EH (cell line): ENCODE results near the gene HCAR3.
"Not testable (repeated sequence)": the region's sequence is repeated elsewhere in the genome, so short reads cannot be mapped to it uniquely, and the experiment has no call there.

Experiments used
- DNase-seq: peaks from one replicate; pipeline ENCODE4 v3.0.0-alpha.2; 2015; ENCODE audit warnings: low read depth

Gene HCAR3

GRCh38 chr12:122716658-122717057 is at the start of gene HCAR3:
Gene HCAR3 (minus strand): TSS chr12:122716811. CDS start chr12:122716737, 74 bp downstream.
- not testable (repeated sequence) for DNase-seq

GRCh38 chr12:122757568-122757967 is 41.0 kb upstream of the HCAR3 start:
- DNase-seq = no peak

- DNase-seq = no peak
Measured at GRCh38 chr12:122754790-122755189, 38.2 kb upstream of the HCAR3 start.

- DNase-seq = peak; percentile 18
Measured at GRCh38 chr12:122753319-122753650, 36.7 kb upstream of the HCAR3 start.

- peak; percentile 96 for DNase-seq
Measured at GRCh38 chr12:122752464-122753318, 36.1 kb upstream of the HCAR3 start, which contains the start of gene DENR. Gene DENR (plus strand): TSS chr12:122752824. CDS start chr12:122753702, 878 bp downstream.

GRCh38 chr12:122750781-122751515 is 34.3 kb upstream of the HCAR3 start:
- not testable (repeated sequence) for DNase-seq

- DNase-seq = no peak
Measured at GRCh38 chr12:122749569-122750332, 33.1 kb upstream of the HCAR3 start.

GRCh38 chr12:122747224-122748135 is 30.9 kb upstream of the HCAR3 start:
- DNase-seq = no peak

- no peak for DNase-seq
Measured at GRCh38 chr12:122743895-122744525, 27.4 kb upstream of the HCAR3 start.

GRCh38 chr12:122740351-122740750 is 23.7 kb upstream of the HCAR3 start:
- DNase-seq = no peak

- DNase-seq = no peak
Measured at GRCh38 chr12:122738571-122738970, 22.0 kb upstream of the HCAR3 start.

GRCh38 chr12:122732611-122733010 is 16.0 kb upstream of the HCAR3 start:
- DNase-seq = no peak

- no peak for DNase-seq
Measured at GRCh38 chr12:122732170-122732569, 15.6 kb upstream of the HCAR3 start.

- no peak for DNase-seq
Measured at GRCh38 chr12:122730215-122731014, 13.8 kb upstream of the HCAR3 start, which contains the start of gene HCAR1. Gene HCAR1 (minus strand): TSS chr12:122730844. CDS start chr12:122730339, 505 bp downstream.

- no peak for DNase-seq
Measured at GRCh38 chr12:122729583-122730214, 13.1 kb upstream of the HCAR3 start.

- DNase-seq = no peak
Measured at GRCh38 chr12:122726080-122726558, 9.5 kb upstream of the HCAR3 start.

GRCh38 chr12:122725452-122726079 is 9.0 kb upstream of the HCAR3 start:
- DNase-seq = no peak

GRCh38 chr12:122724641-122725243 is 8.1 kb upstream of the HCAR3 start:
- no peak for DNase-seq
